MCF 10A (cell line): ENCODE results near the gene KCNJ4. TPM values are rescaled to one million over a fixed set of nuclear protein-coding genes. Genes with fewer than 3 reads are reported as not detected.

Experiments
- BruUV-seq: library from RNA; stranded (reverse); fragments of 400-500 nt; replicated peaks from 2 replicates; lab custom pipeline; 2021; lab: Mats Ljungman, UMichigan
- CTCF ChIA-PET: fragments of 300-600 bp; sonication (Branson Sonifier 250); formaldehyde crosslinking; extraction: SDS; loops from one replicate; lab custom pipeline; 2021; ENCODE audit warnings: antibody characterized with exemption, inconsistent platforms; lab: Yijun Ruan, JAX
- POLR2A ChIA-PET: fragments of 300-600, 350-650 bp; sonication (Branson Sonifier 250); formaldehyde crosslinking; extraction: SDS; loops from one replicate; lab custom pipeline; 2020; ENCODE audit warnings: antibody characterized with exemption, inconsistent platforms; lab: Yijun Ruan, JAX
- DNase-seq: peaks from one replicate; pipeline ENCODE4 v3.0.0-alpha.2; 2018; ENCODE audit not compliant: unreplicated experiment
- H3K27ac Mint-ChIP-seq: one replicate; pipeline ENCODE4 v1.8.0; 2022; ENCODE audit warnings: mild to moderate bottlenecking, low read depth, mixed read lengths; ENCODE audit not compliant: unreplicated experiment
- H3K27me3 Mint-ChIP-seq: one replicate; pipeline ENCODE4 v1.8.0; 2022; ENCODE audit warnings: mixed read lengths; ENCODE audit not compliant: insufficient read depth, unreplicated experiment
- H3K36me3 Mint-ChIP-seq: one replicate; pipeline ENCODE4 v1.8.0; 2022; ENCODE audit warnings: mild to moderate bottlenecking, moderate library complexity, mixed read lengths; ENCODE audit not compliant: insufficient read depth, unreplicated experiment
- H3K4me1 Mint-ChIP-seq: one replicate; pipeline ENCODE4 v1.8.0; 2022; ENCODE audit warnings: mixed read lengths; ENCODE audit not compliant: insufficient read depth, unreplicated experiment
- H3K4me3 Mint-ChIP-seq: one replicate; pipeline ENCODE4 v1.8.0; 2022; ENCODE audit warnings: mild to moderate bottlenecking, moderate library complexity, mixed read lengths; ENCODE audit not compliant: unreplicated experiment
- H3K9me3 Mint-ChIP-seq: one replicate; pipeline ENCODE4 v1.8.0; 2022; ENCODE audit warnings: mixed read lengths; ENCODE audit not compliant: unreplicated experiment
- intact Hi-C: fragments of 100-400 bp; cut with micrococcal nuclease; formaldehyde crosslinking; loops from 2 replicates; pipeline ENCODE4 v1.14.1; 2022
- total RNA-seq: library from RNA; stranded (reverse); gene quantifications from 2 replicates; pipeline ENCODE4 v1.2.3, GENCODE V29; 2022
- TF ChIP-seq, protein P1 (sequence below): fragments of 200-600 bp; IDR thresholded peaks from one replicate; pipeline ENCODE4 v1.8.0; 2022; ENCODE audit warnings: antibody characterized with exemption, mild to moderate bottlenecking; ENCODE audit not compliant: unreplicated experiment

KCNJ4 gene
- total RNA-seq, 1 experiment from 2014 or later = not detected

DNA sequence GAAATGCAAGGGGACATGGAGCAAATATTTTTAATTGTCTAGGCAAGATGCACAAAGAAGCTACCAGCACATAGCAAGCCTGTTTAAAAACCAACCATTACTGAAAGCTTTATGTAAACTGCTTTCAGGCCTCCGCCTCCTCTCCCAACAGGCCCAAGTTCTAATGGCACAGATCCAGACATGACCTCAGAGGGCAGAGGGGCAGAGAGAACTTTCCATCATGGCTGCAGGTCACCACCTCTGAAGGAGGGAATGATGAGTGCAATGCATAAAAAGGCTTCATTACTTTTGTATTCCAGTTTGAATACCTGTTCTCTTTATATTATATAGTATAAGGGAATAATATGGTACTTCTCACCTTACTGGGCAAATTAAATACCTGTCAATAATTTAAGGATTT is 35.9 kb upstream of the KCNJ4 start:
- CTCF ChIA-PET = interaction anchor here (0.6 to 1.5 kb wide), 2 partner anchors 29 to 81 kb away, joined by 3 to 5 read pairs; no protein-coding TSS in a partner anchor
- no peaks in the 10 kb centered on the region for H3K27me3 Mint-ChIP-seq
- no peak for DNase-seq
- TF ChIP-seq, protein P1, sequence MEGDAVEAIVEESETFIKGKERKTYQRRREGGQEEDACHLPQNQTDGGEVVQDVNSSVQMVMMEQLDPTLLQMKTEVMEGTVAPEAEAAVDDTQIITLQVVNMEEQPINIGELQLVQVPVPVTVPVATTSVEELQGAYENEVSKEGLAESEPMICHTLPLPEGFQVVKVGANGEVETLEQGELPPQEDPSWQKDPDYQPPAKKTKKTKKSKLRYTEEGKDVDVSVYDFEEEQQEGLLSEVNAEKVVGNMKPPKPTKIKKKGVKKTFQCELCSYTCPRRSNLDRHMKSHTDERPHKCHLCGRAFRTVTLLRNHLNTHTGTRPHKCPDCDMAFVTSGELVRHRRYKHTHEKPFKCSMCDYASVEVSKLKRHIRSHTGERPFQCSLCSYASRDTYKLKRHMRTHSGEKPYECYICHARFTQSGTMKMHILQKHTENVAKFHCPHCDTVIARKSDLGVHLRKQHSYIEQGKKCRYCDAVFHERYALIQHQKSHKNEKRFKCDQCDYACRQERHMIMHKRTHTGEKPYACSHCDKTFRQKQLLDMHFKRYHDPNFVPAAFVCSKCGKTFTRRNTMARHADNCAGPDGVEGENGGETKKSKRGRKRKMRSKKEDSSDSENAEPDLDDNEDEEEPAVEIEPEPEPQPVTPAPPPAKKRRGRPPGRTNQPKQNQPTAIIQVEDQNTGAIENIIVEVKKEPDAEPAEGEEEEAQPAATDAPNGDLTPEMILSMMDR = no peak
- no peak overlapping the region for H3K27ac Mint-ChIP-seq
- no TSS peak for BruUV-seq
- H3K36me3 Mint-ChIP-seq = peaks cover 100% of the 10 kb centered on the region
- POLR2A ChIA-PET = interaction anchor here (1.3 to 4.4 kb wide), 3 partner anchors 8 to 11 kb away, joined by 3 to 21 read pairs (median 12); no protein-coding TSS in a partner anchor
- H3K4me3 Mint-ChIP-seq = no peak overlapping the region
- intact Hi-C loops = no loop called here
- no peaks in the 10 kb centered on the region for H3K9me3 Mint-ChIP-seq
- H3K4me1 Mint-ChIP-seq = peaks cover 5% of the 10 kb centered on the region

DNA sequence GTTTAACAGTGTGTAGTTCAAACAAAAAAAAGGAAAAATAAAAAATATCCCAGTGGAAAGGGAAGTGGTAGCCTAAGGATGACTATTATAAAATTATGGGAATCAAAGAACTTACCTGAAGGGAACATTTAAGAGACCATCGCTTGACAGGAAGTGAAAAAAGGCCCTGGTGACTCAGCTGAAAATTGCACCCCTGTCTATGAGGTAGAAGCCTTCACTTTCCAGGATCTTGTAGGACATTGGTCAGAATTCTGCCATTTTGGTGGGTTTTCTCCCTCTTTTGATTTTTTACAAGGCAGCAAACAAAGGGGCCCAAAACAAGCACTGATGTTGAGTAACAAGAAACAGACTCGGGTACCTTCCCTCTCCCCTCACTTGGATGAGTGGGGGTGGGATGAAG is 35.5 kb upstream of the KCNJ4 start:
- Mint-ChIP-seq H3K36me3 (peaks cover 100% of the 10 kb centered on the region), H3K9me3 (no peaks in the 10 kb centered on the region), H3K27ac (no peak overlapping the region), H3K4me3 (no peak overlapping the region), H3K4me1 (peaks cover 5% of the 10 kb centered on the region), H3K27me3 (no peaks in the 10 kb centered on the region)
- ChIA-PET CTCF (interaction anchor here (0.6 to 1.5 kb wide), 3 partner anchors 27 to 82 kb away, joined by 3 to 5 read pairs (median 4); no protein-coding TSS in a partner anchor), POLR2A (interaction anchor here (0.6 to 4.4 kb wide), 5 partner anchors 8 to 437 kb away, joined by 3 to 21 read pairs (median 4); no protein-coding TSS in a partner anchor)
- DNase-seq = no peak
- no TSS peak for BruUV-seq
- intact Hi-C loops = no loop called here
- TF ChIP-seq, protein P1 = no peak

DNA sequence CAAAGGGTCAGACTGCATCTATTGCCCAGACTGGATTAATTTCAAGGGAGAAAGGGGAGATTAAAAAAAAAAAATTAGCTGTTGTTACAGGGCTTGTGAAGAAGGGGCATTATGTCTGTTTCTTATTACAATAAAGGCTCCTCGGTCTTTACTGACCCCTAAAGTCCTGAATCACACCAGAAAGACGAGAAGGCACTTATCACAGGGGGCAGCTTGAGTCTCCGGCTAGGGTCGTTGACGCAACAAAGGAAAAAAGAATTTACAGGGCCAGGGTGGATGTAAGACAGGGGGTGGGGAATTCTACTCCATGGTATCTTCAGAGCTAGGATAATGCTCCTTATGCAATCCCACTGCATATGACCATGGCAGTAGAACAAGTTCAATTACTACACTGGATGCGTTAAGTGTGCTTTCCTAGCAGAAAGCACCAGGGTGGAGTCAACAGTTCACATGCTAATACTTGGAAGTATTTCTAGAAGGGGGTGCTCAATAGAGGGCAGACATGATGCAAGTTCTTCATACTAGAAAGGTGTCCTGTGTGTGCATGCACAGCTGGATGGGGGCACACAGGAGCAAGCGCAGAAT is 34.7 kb upstream of the KCNJ4 start:
- Mint-ChIP-seq H3K27me3 (no peaks in the 10 kb centered on the region), H3K9me3 (no peaks in the 10 kb centered on the region), H3K27ac (no peak overlapping the region), H3K4me3 (no peak overlapping the region), H3K4me1 (peaks cover 5% of the 10 kb centered on the region), H3K36me3 (peaks cover 100% of the 10 kb centered on the region)
- TF ChIP-seq, protein P1 = no peak
- intact Hi-C loops = no loop called here
- CTCF ChIA-PET = interaction anchor here (1.0 to 1.5 kb wide), 2 partner anchors 27 to 83 kb away, joined by 4 to 5 read pairs; no protein-coding TSS in a partner anchor
- POLR2A ChIA-PET = interaction anchor here (0.6 to 4.4 kb wide), 9 partner anchors 9 to 436 kb away, joined by 3 to 21 read pairs (median 3); no protein-coding TSS in a partner anchor
- BruUV-seq = no TSS peak
- DNase-seq = no peak

DNA sequence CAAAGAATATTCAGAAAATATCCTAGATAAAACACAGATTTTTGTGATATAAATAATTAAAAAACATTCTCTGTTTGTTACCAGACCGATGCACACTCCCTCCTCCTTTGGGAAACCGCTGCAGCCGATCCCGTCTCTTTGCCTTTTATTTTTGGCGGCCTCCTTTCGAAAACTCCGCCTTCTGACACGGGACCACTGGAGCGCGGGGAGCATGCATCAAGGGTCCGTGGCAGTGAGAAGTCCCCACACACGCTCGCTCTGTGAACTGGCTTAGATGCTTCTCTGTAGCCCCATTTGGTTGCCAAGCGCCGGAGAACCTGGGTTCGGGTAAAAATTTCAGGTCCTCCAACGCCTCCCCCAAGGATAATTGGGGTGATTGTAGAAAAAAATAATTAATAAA is 34.1 kb upstream of the KCNJ4 start:
- ChIA-PET POLR2A (interaction anchor here (0.7 to 4.4 kb wide), 7 partner anchors 8 to 34 kb away, joined by 3 to 21 read pairs (median 3); no protein-coding TSS in a partner anchor), CTCF (interaction anchor here (1.0 kb wide), 1 partner anchor 84 kb away, joined by 4 read pairs; no protein-coding TSS in a partner anchor)
- no TSS peak for BruUV-seq
- H3K4me3 Mint-ChIP-seq = no peak overlapping the region
- no peak overlapping the region for H3K27ac Mint-ChIP-seq
- no peaks in the 10 kb centered on the region for H3K27me3 Mint-ChIP-seq
- peaks cover 5% of the 10 kb centered on the region for H3K4me1 Mint-ChIP-seq
- peaks cover 100% of the 10 kb centered on the region for H3K36me3 Mint-ChIP-seq
- no peak for DNase-seq
- intact Hi-C loops = no loop called here
- TF ChIP-seq, protein P1 = no peak
- H3K9me3 Mint-ChIP-seq = no peaks in the 10 kb centered on the region
